Measurements from ENCODE around the gene LRRC45.

LRRC45 gene

DNA sequence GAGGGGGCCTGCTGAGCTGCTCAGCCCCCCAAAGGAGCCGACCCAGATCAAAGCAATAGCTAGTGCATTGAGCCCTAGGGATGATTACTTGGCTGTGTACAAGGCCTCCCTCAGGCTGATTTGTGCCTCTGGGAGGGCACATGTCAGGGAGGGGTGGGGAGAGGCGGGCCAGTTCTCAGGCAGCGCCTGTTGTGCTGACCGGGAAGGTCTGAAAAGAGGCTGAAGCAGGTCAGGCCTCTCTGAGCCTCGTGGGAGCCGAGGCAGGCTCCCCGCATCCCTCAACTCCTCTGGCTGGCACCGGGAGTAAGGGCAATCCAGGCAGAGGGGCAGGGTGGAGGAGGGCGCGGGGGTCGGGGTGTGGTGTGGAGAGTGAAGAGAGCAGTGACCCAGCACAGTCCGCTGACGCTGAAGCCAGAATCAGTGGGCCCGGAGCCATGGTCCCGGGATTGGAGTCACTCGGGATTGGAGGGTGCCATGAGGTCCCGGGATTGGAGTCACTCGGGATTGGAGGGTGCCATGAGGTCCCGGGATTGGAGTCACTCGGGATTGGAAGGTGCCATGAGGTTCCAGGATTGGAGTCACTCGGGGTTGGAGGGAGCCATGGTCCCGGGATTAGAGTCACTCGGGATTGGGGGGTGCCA lies 11.4 kb downstream of the LRRC45 start:
- TF ChIP-seq EZH2phosphoT487 (IDR thresholded peaks at IDR 0.05; ENCODE audit: low read depth), result no peak
- TF ChIP-seq, protein P1, sequence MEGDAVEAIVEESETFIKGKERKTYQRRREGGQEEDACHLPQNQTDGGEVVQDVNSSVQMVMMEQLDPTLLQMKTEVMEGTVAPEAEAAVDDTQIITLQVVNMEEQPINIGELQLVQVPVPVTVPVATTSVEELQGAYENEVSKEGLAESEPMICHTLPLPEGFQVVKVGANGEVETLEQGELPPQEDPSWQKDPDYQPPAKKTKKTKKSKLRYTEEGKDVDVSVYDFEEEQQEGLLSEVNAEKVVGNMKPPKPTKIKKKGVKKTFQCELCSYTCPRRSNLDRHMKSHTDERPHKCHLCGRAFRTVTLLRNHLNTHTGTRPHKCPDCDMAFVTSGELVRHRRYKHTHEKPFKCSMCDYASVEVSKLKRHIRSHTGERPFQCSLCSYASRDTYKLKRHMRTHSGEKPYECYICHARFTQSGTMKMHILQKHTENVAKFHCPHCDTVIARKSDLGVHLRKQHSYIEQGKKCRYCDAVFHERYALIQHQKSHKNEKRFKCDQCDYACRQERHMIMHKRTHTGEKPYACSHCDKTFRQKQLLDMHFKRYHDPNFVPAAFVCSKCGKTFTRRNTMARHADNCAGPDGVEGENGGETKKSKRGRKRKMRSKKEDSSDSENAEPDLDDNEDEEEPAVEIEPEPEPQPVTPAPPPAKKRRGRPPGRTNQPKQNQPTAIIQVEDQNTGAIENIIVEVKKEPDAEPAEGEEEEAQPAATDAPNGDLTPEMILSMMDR (IDR thresholded peaks at IDR 0.05; ENCODE audit: low read depth, low read length), result no peak
- H3K9me3 ChIP-seq (ENCODE audit: insufficient read depth, low read length), result no peaks in the 10 kb centered on the region
- H2AFZ ChIP-seq (ENCODE audit: low read depth, low read length), result no peak overlapping the region
- H3K9ac ChIP-seq (ENCODE audit: low read length), result no peak overlapping the region
- no peaks in the 10 kb centered on the region for H3K27me3 ChIP-seq (ENCODE audit: low read depth, low read length)
- H3K36me3 ChIP-seq (replicated peaks; ENCODE audit: low read depth, low read length), result peaks cover 7% of the 10 kb centered on the region
- peaks cover 7% of the 10 kb centered on the region for H3K79me2 ChIP-seq (ENCODE audit: low read length)
- no peak overlapping the region for H3K27ac ChIP-seq (ENCODE audit: low read length)
- peaks cover 19% of the 10 kb centered on the region for H3K4me1 ChIP-seq (ENCODE audit: low read length)
- H3K4me3 ChIP-seq (ENCODE audit: low read length), result no peak overlapping the region
- peaks cover 5% of the 10 kb centered on the region; the same call in 1 of the 2 replicates for H4K20me1 ChIP-seq (ENCODE audit: insufficient read depth, low read length)
- H3K4me2 ChIP-seq (ENCODE audit: low read length), result no peak overlapping the region

DNA sequence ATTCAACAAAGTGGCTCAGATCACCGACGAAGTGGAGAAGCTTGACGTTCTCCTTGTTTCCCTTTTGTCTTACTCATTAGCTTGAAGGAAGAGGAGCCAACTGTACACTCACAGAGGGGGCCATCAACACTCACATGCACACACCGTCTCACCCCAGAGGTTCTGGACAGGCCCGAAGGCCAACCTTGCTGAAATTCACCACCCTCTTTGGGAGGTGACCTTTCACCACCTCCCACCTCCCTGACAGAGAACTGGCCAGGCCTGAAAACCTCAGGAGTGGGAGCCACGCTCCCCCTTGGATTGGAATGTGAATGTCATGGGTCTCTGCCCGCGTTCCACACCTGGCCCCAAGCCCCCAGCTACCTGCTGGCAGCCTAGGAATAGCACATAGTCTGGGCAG lies 12.4 kb downstream of the LRRC45 start:
- Histone ChIP-seq H3K36me3 (replicated peaks; ENCODE audit: low read depth, low read length) (peaks cover 7% of the 10 kb centered on the region), H3K9ac (ENCODE audit: low read length) (no peak overlapping the region), H2AFZ (ENCODE audit: low read depth, low read length) (no peak overlapping the region), H3K4me2 (ENCODE audit: low read length) (no peak overlapping the region), H3K9me3 (ENCODE audit: insufficient read depth, low read length) (no peaks in the 10 kb centered on the region), H3K4me1 (ENCODE audit: low read length) (peaks cover 19% of the 10 kb centered on the region), H3K4me3 (ENCODE audit: low read length) (no peak overlapping the region), H3K79me2 (ENCODE audit: low read length) (peaks cover 7% of the 10 kb centered on the region), H3K27ac (ENCODE audit: low read length) (no peak overlapping the region), H4K20me1 (ENCODE audit: insufficient read depth, low read length) (peaks cover 5% of the 10 kb centered on the region; the same call in 1 of the 2 replicates), H3K27me3 (ENCODE audit: low read depth, low read length) (no peaks in the 10 kb centered on the region)
- no peak for TF ChIP-seq EZH2phosphoT487 (IDR thresholded peaks at IDR 0.05; ENCODE audit: low read depth)
- TF ChIP-seq, protein P1 (IDR thresholded peaks at IDR 0.05; ENCODE audit: low read depth, low read length), result no peak

DNA sequence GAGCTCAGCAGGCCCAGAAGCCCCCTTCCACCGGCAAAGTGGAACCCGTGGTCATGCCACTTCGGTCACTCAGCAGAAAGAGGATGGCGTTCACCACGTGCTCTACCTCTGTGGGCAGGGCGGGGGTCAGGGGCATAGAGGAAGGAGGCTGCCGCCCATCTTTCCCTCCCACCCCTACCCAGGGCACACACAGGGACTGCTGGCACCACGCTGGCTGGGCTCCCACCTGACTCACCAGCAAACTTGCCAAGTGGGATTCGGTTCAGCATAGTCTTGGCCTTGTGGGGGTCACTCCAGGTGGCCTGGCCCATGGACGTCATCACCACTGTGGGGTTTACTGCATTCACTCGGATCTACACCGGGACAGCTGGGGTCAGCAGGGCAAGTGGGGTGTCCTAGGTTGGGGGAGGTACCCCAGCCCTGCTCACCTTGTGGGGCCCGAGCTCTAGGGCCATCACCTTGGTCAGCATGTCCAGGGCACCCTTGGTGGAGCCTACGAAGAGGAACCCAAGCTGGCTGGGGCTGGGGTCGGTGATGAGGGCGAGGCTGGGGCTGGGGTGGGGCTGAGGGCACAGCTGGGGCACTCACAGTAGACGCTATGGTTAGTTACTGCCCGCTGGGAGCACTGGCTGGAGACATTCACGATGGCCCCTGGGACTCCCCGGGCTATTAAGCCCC lies 13.0 kb downstream of the LRRC45 start:
- Histone ChIP-seq H3K27ac (ENCODE audit: low read length) (no peak overlapping the region), H3K36me3 (replicated peaks; ENCODE audit: low read depth, low read length) (peaks cover 7% of the 10 kb centered on the region), H3K4me1 (ENCODE audit: low read length) (peaks cover 19% of the 10 kb centered on the region), H3K79me2 (ENCODE audit: low read length) (peaks cover 7% of the 10 kb centered on the region), H4K20me1 (ENCODE audit: insufficient read depth, low read length) (peaks cover 5% of the 10 kb centered on the region; the same call in 1 of the 2 replicates), H3K27me3 (ENCODE audit: low read depth, low read length) (no peaks in the 10 kb centered on the region), H3K9me3 (ENCODE audit: insufficient read depth, low read length) (no peaks in the 10 kb centered on the region), H3K4me3 (ENCODE audit: low read length) (peak overlapping the region; percentile 98), H3K4me2 (ENCODE audit: low read length) (peak overlapping the region; percentile 99), H2AFZ (ENCODE audit: low read depth, low read length) (no peak overlapping the region), H3K9ac (ENCODE audit: low read length) (peak overlapping the region; percentile 72; the same call in 1 of the 2 replicates)
- TF ChIP-seq EZH2phosphoT487 (IDR thresholded peaks at IDR 0.05; ENCODE audit: low read depth), result no peak
- TF ChIP-seq, protein P1 (IDR thresholded peaks at IDR 0.05; ENCODE audit: low read depth, low read length), result no peak

DNA sequence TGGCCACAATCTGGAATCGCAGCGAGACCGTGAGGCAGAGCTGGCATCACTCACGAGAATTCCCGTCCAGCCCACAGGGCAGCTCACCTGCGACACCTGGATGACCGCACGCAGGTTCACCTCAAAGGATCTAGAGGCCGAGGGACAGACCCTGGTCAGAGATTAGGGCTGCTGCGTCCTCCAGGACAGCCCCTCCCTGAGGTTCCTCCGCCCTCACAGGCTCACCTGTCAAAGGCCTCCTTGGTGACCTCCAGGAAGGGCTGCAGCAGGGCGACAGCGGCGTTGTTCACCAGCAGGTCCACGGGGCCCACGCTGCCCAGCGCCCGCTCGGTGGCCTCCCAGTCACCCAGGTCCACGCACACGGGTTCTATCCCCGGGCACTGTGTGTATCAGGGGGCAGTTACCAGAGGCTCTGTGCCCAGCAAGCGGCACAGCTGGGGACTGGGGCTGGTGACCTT lies 13.6 kb downstream of the LRRC45 start:
- TF ChIP-seq, protein P1 (IDR thresholded peaks at IDR 0.05; ENCODE audit: low read depth, low read length), result no peak
- no peak for TF ChIP-seq EZH2phosphoT487 (IDR thresholded peaks at IDR 0.05; ENCODE audit: low read depth)
- H3K27ac ChIP-seq (ENCODE audit: low read length), result peak overlapping the region; percentile 86
- H3K4me3 ChIP-seq (ENCODE audit: low read length), result peak overlapping the region; percentile 98
- peaks cover 19% of the 10 kb centered on the region for H3K4me1 ChIP-seq (ENCODE audit: low read length)
- peak overlapping the region; percentile 72 for H3K9ac ChIP-seq (ENCODE audit: low read length)
- peaks cover 5% of the 10 kb centered on the region; the same call in 1 of the 2 replicates for H4K20me1 ChIP-seq (ENCODE audit: insufficient read depth, low read length)
- H3K36me3 ChIP-seq (replicated peaks; ENCODE audit: low read depth, low read length), result peaks cover 7% of the 10 kb centered on the region
- H2AFZ ChIP-seq (ENCODE audit: low read depth, low read length), result peak overlapping the region; percentile 43; the same call in 1 of the 2 replicates
- H3K27me3 ChIP-seq (ENCODE audit: low read depth, low read length), result no peaks in the 10 kb centered on the region
- H3K79me2 ChIP-seq (ENCODE audit: low read length), result peaks cover 7% of the 10 kb centered on the region
- H3K4me2 ChIP-seq (ENCODE audit: low read length), result peak overlapping the region; percentile 99
- no peaks in the 10 kb centered on the region for H3K9me3 ChIP-seq (ENCODE audit: insufficient read depth, low read length)
